HG03469 (cell line): ENCODE measurements around the gene PEX6.

Source experiments
- ATAC-seq: cut with Tn5 transposase; IDR thresholded peaks from one replicate; pipeline ENCODE4 v1.9.1; 2021; ENCODE audit warnings: mild to moderate bottlenecking, moderate library complexity, moderate number of reproducible peaks; ENCODE audit not compliant: unreplicated experiment

The PEX6 gene

GRCh38 chr6:42937548-42938427 is 41.2 kb downstream of the PEX6 start:
- no peak for ATAC-seq

GRCh38 chr6:42936398-42936797 is 42.6 kb downstream of the PEX6 start:
- no peak for ATAC-seq

GRCh38 chr6:42935322-42935721 is 43.7 kb downstream of the PEX6 start:
- no peak for ATAC-seq

- ATAC-seq: no peak
Observed at GRCh38 chr6:42933205-42933604, 45.8 kb downstream of the PEX6 start.

- ATAC-seq: no peak
Observed at GRCh38 chr6:42932412-42932811, 46.6 kb downstream of the PEX6 start.

GRCh38 chr6:42929821-42930360 is 49.1 kb downstream of the PEX6 start:
- peak; percentile 41 for ATAC-seq

GRCh38 chr6:42928986-42929820 is 49.8 kb downstream of the PEX6 start, which contains the start of gene CNPY3:
TSS of gene CNPY3 (plus strand) at chr6:42929480. CDS start at chr6:42929571, 91 bp downstream.
- ATAC-seq: peak; percentile 52

- no peak for ATAC-seq
Observed at GRCh38 chr6:42925248-42925857, 53.6 kb downstream of the PEX6 start.

GRCh38 chr6:42923666-42924065 is 55.3 kb downstream of the PEX6 start:
- no peak for ATAC-seq

GRCh38 chr6:42921801-42922200 is 57.2 kb downstream of the PEX6 start:
- no peak for ATAC-seq

- ATAC-seq: no peak
Observed at GRCh38 chr6:42916288-42916687, 62.7 kb downstream of the PEX6 start.

GRCh38 chr6:42915732-42916131 is 63.2 kb downstream of the PEX6 start, which contains the start of gene PTCRA:
TSS of gene PTCRA (plus strand) at chr6:42916053. CDS start at chr6:42916070, 17 bp downstream.
- ATAC-seq: no peak

GRCh38 chr6:42914546-42914945 is 64.4 kb downstream of the PEX6 start:
- no peak for ATAC-seq
